IMR-90 (cell line): Measurements from ENCODE around the gene SDF2L1.

ENCODE experiments used
- BHLHE40 ChIP-seq: fragments of 150-350 bp; IDR thresholded peaks from 2 replicates; pipeline ENCODE4 v1.6.1; 2016; ENCODE audit warnings: mild to moderate bottlenecking, low read depth, low read length
- CEBPB ChIP-seq: IDR thresholded peaks from 2 replicates; pipeline ENCODE4 v1.6.1; 2012; ENCODE audit warnings: low read depth, low read length, improper control_type of control experiment
- FOS ChIP-seq: fragments of 150-350 bp; IDR thresholded peaks from 2 replicates; pipeline ENCODE4 v1.6.1; 2016; ENCODE audit warnings: low read depth, low read length
- MAFK ChIP-seq: IDR thresholded peaks from 2 replicates; pipeline ENCODE4 v1.6.1; 2012; ENCODE audit warnings: low read depth, low read length, improper control_type of control experiment
- MAZ ChIP-seq: IDR thresholded peaks from 2 replicates; pipeline ENCODE4 v1.6.1; 2012; ENCODE audit warnings: low read depth, mild to moderate bottlenecking, low read length, improper control_type of control experiment, moderate library complexity, borderline replicate concordance
- MXI1 ChIP-seq: IDR thresholded peaks from 2 replicates; pipeline ENCODE4 v1.6.1; 2012; ENCODE audit warnings: low read depth, mild to moderate bottlenecking, low read length, moderate library complexity, borderline replicate concordance
- NFE2L2 ChIP-seq: fragments of 150-350 bp; IDR thresholded peaks from 2 replicates; pipeline ENCODE4 v1.6.1; 2016; ENCODE audit warnings: low read depth, mild to moderate bottlenecking, low read length
- POLR2A ChIP-seq: IDR thresholded peaks from 2 replicates; pipeline ENCODE4 v1.6.1; 2012; ENCODE audit warnings: mild to moderate bottlenecking, low read depth, low read length
- RAD21 ChIP-seq: IDR thresholded peaks from 2 replicates; pipeline ENCODE4 v1.6.1; 2012; ENCODE audit warnings: low read length, improper control_type of control experiment
- RCOR1 ChIP-seq: IDR thresholded peaks from 2 replicates; pipeline ENCODE4 v1.6.1; 2012; ENCODE audit warnings: mild to moderate bottlenecking, low read length, improper control_type of control experiment; ENCODE audit not compliant: insufficient replicate concordance
- SMC3 ChIP-seq: fragments of 150-350 bp; IDR thresholded peaks from 2 replicates; pipeline ENCODE4 v1.6.1; 2016; ENCODE audit warnings: low read depth, mild to moderate bottlenecking, antibody characterized with exemption, low read length, moderate library complexity
- TF ChIP-seq, protein P1 (sequence below): conservative IDR thresholded peaks from 2 replicates; pipeline ENCODE4 v1.5.1; 2012; ENCODE audit warnings: mild to moderate bottlenecking, low read depth, low read length, improper control_type of control experiment
- TF ChIP-seq, protein P2 (sequence below): fragments of 150-350 bp; IDR thresholded peaks from 2 replicates; pipeline ENCODE4 v1.6.1; 2016; ENCODE audit warnings: low read depth, mild to moderate bottlenecking, low read length, moderate library complexity, borderline replicate concordance

DNA sequence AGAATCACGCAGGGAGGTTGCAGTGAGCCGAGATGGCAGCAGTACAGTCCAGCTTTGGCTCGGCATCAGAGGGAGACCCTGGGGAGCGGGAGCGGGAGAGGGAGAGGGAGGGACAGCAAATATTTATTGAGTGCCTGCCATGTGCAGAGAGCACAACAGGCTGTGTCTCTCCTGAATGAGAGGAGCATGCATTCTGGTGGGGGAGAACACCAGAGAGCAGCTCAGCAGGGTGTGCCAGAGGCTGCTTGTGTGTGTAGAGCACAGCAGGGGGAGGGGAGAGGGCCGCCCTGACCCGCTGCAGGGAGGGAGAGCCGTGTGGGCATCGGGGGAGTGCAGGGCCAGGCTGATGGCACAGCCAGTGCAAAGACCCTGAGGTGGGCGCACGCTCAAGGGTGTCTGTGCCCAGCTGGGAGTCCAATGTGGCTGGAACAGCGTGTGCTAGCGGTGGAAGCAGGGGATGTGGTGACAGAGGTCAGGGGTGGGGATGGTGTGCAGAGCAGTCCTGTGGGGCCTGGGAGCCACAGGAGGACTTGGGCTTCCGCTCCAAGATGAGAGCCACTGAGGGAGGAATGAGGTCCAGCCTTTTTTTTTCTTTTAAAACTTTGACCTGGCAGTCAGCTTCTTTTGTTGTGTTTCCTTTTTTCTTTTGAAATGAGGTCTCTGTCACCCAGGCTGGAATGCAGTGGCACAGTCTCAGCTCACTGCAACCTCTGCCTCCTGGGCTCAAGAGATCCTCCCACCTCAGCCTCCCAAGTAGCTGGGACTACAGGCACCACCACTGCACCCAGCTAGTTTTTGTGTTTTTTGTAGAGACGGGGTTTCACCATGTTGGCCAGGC, 35.7 kb downstream of the SDF2L1 start:
- TF ChIP-seq, protein P1, sequence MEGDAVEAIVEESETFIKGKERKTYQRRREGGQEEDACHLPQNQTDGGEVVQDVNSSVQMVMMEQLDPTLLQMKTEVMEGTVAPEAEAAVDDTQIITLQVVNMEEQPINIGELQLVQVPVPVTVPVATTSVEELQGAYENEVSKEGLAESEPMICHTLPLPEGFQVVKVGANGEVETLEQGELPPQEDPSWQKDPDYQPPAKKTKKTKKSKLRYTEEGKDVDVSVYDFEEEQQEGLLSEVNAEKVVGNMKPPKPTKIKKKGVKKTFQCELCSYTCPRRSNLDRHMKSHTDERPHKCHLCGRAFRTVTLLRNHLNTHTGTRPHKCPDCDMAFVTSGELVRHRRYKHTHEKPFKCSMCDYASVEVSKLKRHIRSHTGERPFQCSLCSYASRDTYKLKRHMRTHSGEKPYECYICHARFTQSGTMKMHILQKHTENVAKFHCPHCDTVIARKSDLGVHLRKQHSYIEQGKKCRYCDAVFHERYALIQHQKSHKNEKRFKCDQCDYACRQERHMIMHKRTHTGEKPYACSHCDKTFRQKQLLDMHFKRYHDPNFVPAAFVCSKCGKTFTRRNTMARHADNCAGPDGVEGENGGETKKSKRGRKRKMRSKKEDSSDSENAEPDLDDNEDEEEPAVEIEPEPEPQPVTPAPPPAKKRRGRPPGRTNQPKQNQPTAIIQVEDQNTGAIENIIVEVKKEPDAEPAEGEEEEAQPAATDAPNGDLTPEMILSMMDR, result no peak
- TF ChIP-seq POLR2A (no peak), MXI1 (no peak), CEBPB (no peak), RCOR1 (no peak), MAFK (no peak), FOS (no peak), RAD21 (no peak), NFE2L2 (no peak), BHLHE40 (no peak), MAZ (no peak), SMC3 (no peak)
- TF ChIP-seq, protein P2, sequence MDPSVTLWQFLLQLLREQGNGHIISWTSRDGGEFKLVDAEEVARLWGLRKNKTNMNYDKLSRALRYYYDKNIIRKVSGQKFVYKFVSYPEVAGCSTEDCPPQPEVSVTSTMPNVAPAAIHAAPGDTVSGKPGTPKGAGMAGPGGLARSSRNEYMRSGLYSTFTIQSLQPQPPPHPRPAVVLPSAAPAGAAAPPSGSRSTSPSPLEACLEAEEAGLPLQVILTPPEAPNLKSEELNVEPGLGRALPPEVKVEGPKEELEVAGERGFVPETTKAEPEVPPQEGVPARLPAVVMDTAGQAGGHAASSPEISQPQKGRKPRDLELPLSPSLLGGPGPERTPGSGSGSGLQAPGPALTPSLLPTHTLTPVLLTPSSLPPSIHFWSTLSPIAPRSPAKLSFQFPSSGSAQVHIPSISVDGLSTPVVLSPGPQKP, result no peak
